ENCODE measurements around the gene HOXA11.
A peak's percentile ranks its signal among the peaks of the same experiment; 100 is the strongest.

HOXA11 gene

GRCh38 chr7:27176524-27176845 lies 8.5 kb downstream of the HOXA11 start:
- H3K27ac Mint-ChIP-seq: no peak overlapping the region
- H3K4me3 Mint-ChIP-seq: no peak overlapping the region
- peaks cover 5 to 6% of the 10 kb centered on the region in 2 donors for H3K36me3 Mint-ChIP-seq

GRCh38 chr7:27175626-27176523 lies 9.2 kb downstream of the HOXA11 start:
- ATAC-seq (replicated peaks) (no peak), DNase-seq (no peak)
- Mint-ChIP-seq H3K27ac (no peak overlapping the region), H3K4me1 (peaks cover 17 to 40% of the 10 kb centered on the region in 2 donors), H3K27me3 (peaks cover 63 to 81% of the 10 kb centered on the region in 2 donors), H3K9me3 (peaks cover 0 to 2% of the 10 kb centered on the region in 2 donors), H3K4me3 (no peak overlapping the region), H3K36me3 (peaks cover 5 to 6% of the 10 kb centered on the region in 2 donors)

More at GRCh38 chr7:27176524-27176845, 8.5 kb downstream of the HOXA11 start:
- H3K9me3 Mint-ChIP-seq: peaks cover 0 to 2% of the 10 kb centered on the region in 2 donors
- ATAC-seq (replicated peaks) (no peak), DNase-seq (no peak)
- peaks cover 60 to 81% of the 10 kb centered on the region in 2 donors for H3K27me3 Mint-ChIP-seq
- H3K4me1 Mint-ChIP-seq: peaks cover 15 to 37% of the 10 kb centered on the region in 2 donors

- H3K27me3 Mint-ChIP-seq: peaks cover 62 to 82% of the 10 kb centered on the region in 2 donors
- peaks cover 15 to 35% of the 10 kb centered on the region in 2 donors for H3K4me1 Mint-ChIP-seq
- ATAC-seq (replicated peaks): no peak
- H3K27ac Mint-ChIP-seq: no peak overlapping the region
- H3K4me3 Mint-ChIP-seq: peak overlapping the region; percentile 62 to 69
- peaks cover 0 to 2% of the 10 kb centered on the region in 2 donors for H3K9me3 Mint-ChIP-seq
- peaks cover 5 to 6% of the 10 kb centered on the region in 2 donors for H3K36me3 Mint-ChIP-seq
- no peak for DNase-seq
Observed at GRCh38 chr7:27174874-27175625, 10.0 kb downstream of the HOXA11 start.

GRCh38 chr7:27173956-27174873 lies 10.8 kb downstream of the HOXA11 start, which contains the start of gene HOXA10:
HOXA10 (minus strand) TSS chr7:27174320; CDS start chr7:27174306, 14 bp downstream.
- Mint-ChIP-seq H3K36me3 (peaks cover 5 to 6% of the 10 kb centered on the region in 2 donors), H3K27me3 (peaks cover 58 to 79% of the 10 kb centered on the region in 2 donors), H3K4me3 (peak within 1 kb of the TSS; percentile 68 to 69), H3K27ac (peak within 1 kb of the TSS; percentile 59), H3K9me3 (peaks cover 0 to 2% of the 10 kb centered on the region in 2 donors), H3K4me1 (peaks cover 13 to 26% of the 10 kb centered on the region in 2 donors)
- DNase-seq (no peak), ATAC-seq (replicated peaks) (no peak)

- Mint-ChIP-seq H3K4me3 (peak overlapping the region; percentile 32 to 68), H3K9me3 (peaks cover 0 to 2% of the 10 kb centered on the region in 2 donors), H3K4me1 (peaks cover 17 to 28% of the 10 kb centered on the region in 2 donors), H3K36me3 (peaks cover 5 to 10% of the 10 kb centered on the region in 2 donors), H3K27me3 (peaks cover 60 to 79% of the 10 kb centered on the region in 2 donors), H3K27ac (no peak overlapping the region)
- DNase-seq (no peak), ATAC-seq (replicated peaks) (peak; percentile 55 to 70)
Observed at GRCh38 chr7:27173511-27173955, 11.5 kb downstream of the HOXA11 start.

GRCh38 chr7:27172823-27173510 lies 12.1 kb downstream of the HOXA11 start:
- H3K36me3 Mint-ChIP-seq: peaks cover 5 to 12% of the 10 kb centered on the region in 2 donors
- no peak overlapping the region for H3K27ac Mint-ChIP-seq
- H3K4me1 Mint-ChIP-seq: peaks cover 18 to 30% of the 10 kb centered on the region in 2 donors
- H3K4me3 Mint-ChIP-seq: peak overlapping the region; percentile 50 to 68
- ATAC-seq (replicated peaks) (peak in 1 of 2 donors; percentile 14), DNase-seq (no peak)
- peaks cover 61 to 77% of the 10 kb centered on the region in 2 donors for H3K27me3 Mint-ChIP-seq
- peaks cover 0 to 2% of the 10 kb centered on the region in 2 donors for H3K9me3 Mint-ChIP-seq

- H3K27me3 Mint-ChIP-seq: peaks cover 56 to 77% of the 10 kb centered on the region in 2 donors
- H3K36me3 Mint-ChIP-seq: peaks cover 5 to 12% of the 10 kb centered on the region in 2 donors
- peak overlapping the region; percentile 61 to 75 for H3K4me3 Mint-ChIP-seq
- DNase-seq (no peak), ATAC-seq (replicated peaks) (no peak)
- peaks cover 0 to 2% of the 10 kb centered on the region in 2 donors for H3K9me3 Mint-ChIP-seq
- peaks cover 18 to 30% of the 10 kb centered on the region in 2 donors for H3K4me1 Mint-ChIP-seq
- H3K27ac Mint-ChIP-seq: peak overlapping the region; percentile 93
Observed at GRCh38 chr7:27172315-27172774, 12.7 kb downstream of the HOXA11 start.

- Mint-ChIP-seq H3K27me3 (peaks cover 56 to 77% of the 10 kb centered on the region in 2 donors), H3K9me3 (peaks cover 0 to 4% of the 10 kb centered on the region in 2 donors), H3K36me3 (peaks cover 5 to 15% of the 10 kb centered on the region in 2 donors), H3K4me1 (peaks cover 21 to 30% of the 10 kb centered on the region in 2 donors), H3K27ac (peak overlapping the region; percentile 93), H3K4me3 (peak overlapping the region; percentile 36 to 75)
- DNase-seq: no peak
- no peak for ATAC-seq (replicated peaks)
Observed at GRCh38 chr7:27171637-27172314, 13.3 kb downstream of the HOXA11 start.

GRCh38 chr7:27171325-27171636 lies 13.8 kb downstream of the HOXA11 start:
- peak overlapping the region; percentile 93 for H3K27ac Mint-ChIP-seq
- H3K4me3 Mint-ChIP-seq: peak overlapping the region in 1 of 2 donors; percentile 30

GRCh38 chr7:27170426-27171324 lies 14.4 kb downstream of the HOXA11 start:
- Mint-ChIP-seq H3K4me3 (no peak overlapping the region), H3K9me3 (peaks cover 0 to 4% of the 10 kb centered on the region in 2 donors), H3K27ac (peak overlapping the region; percentile 62), H3K27me3 (peaks cover 50 to 76% of the 10 kb centered on the region in 2 donors), H3K36me3 (peaks cover 5 to 15% of the 10 kb centered on the region in 2 donors), H3K4me1 (peaks cover 22 to 33% of the 10 kb centered on the region in 2 donors)
- no peak for ATAC-seq (replicated peaks)
- no peak for DNase-seq

More at GRCh38 chr7:27171325-27171636, 13.8 kb downstream of the HOXA11 start:
- ATAC-seq (replicated peaks) (no peak), DNase-seq (no peak)
- Mint-ChIP-seq H3K4me1 (peaks cover 21 to 30% of the 10 kb centered on the region in 2 donors), H3K27me3 (peaks cover 52 to 76% of the 10 kb centered on the region in 2 donors), H3K36me3 (peaks cover 5 to 15% of the 10 kb centered on the region in 2 donors), H3K9me3 (peaks cover 0 to 4% of the 10 kb centered on the region in 2 donors)

GRCh38 chr7:27169658-27170425 lies 15.2 kb downstream of the HOXA11 start:
- Mint-ChIP-seq H3K9me3 (peaks cover 0 to 4% of the 10 kb centered on the region in 2 donors), H3K4me3 (peak overlapping the region in 1 of 2 donors; percentile 56), H3K4me1 (peaks cover 22 to 33% of the 10 kb centered on the region in 2 donors), H3K27me3 (peaks cover 46 to 72% of the 10 kb centered on the region in 2 donors), H3K36me3 (peaks cover 5 to 15% of the 10 kb centered on the region in 2 donors), H3K27ac (peak overlapping the region; percentile 86)
- ATAC-seq (replicated peaks): no peak
- no peak for DNase-seq
